K562 (cell line): ENCODE data around the gene KLRC2. TPM values are rescaled to one million over a fixed set of nuclear protein-coding genes. Genes with fewer than 3 reads are reported as not detected.

Experiments used
- ATAC-seq: fragments of 200-7000 bp; cut with Tn5 transposase; 3 replicates; pipeline ENCODE4 v1.9.1; 2020; ENCODE audit warnings: moderate library complexity
- BruUV-seq: library from RNA; stranded (reverse); fragments of 400-500 nt; replicated peaks from 2 replicates; lab custom pipeline; 2021; lab: Mats Ljungman, UMichigan
- CTCF ChIA-PET: fragments of 300-600 bp; formaldehyde crosslinking; extraction: SDS; loops from one replicate; lab custom pipeline; 2021; ENCODE audit warnings: low intra/inter-chr PET ratio; lab: Yijun Ruan, JAX
- POLR2A ChIA-PET: fragments of 300-600, 350-650 bp; sonication (Branson Sonifier 250); formaldehyde crosslinking; extraction: SDS; loops from one replicate; lab custom pipeline; 2021; ENCODE audit warnings: antibody characterized with exemption, inconsistent platforms; lab: Yijun Ruan, JAX
- DNase-seq, 4 experiments: peaks; one replicate each; pipeline versions ENCODE4 v3.0.0 to v3.0.0-alpha.2; 2011 to 2018; ENCODE audit warnings: low spot score in 3 of 4, mixed read lengths in 3 of 4; ENCODE audit errors: extremely low read depth in 1 of 4
- FAIRE-seq: peaks from 2 replicates; lab custom pipeline; 2011; peaks lifted over from hg19 to GRCh38; lab: Jason Lieb, UNC
- H2AFZ ChIP-seq: 2 replicates; pipeline ENCODE4 v1.6.0; 2011; ENCODE audit warnings: low read depth, low read length, control low read depth, inconsistent platforms
- H3K27ac ChIP-seq: fragments of 200-600 bp; 3 replicates; pipeline ENCODE4 v1.8.0; 2011; ENCODE audit warnings: low read depth, mild to moderate bottlenecking, control low read depth, inconsistent platforms, low read length, moderate library complexity, mixed read lengths; ENCODE audit errors: extremely low read depth
- H3K27me3 ChIP-seq, 2 experiments: fragments of 300-600 bp in 1 of 2; 2 replicates in 1 of 2; 3 replicates in 1 of 2; pipeline versions ENCODE4 v1.6.0 to v1.8.0; 2011; ENCODE audit warnings: inconsistent platforms in 2 of 2, low read length in 2 of 2, mild to moderate bottlenecking in 1 of 2, mixed read lengths in 1 of 2, moderate library complexity in 1 of 2; ENCODE audit not compliant: control insufficient read depth in 2 of 2, insufficient read depth in 2 of 2
- H3K36me3 ChIP-seq: fragments of 300-600 bp; 3 replicates; pipeline ENCODE4 v1.8.0; 2011; ENCODE audit warnings: mild to moderate bottlenecking, low read length, inconsistent platforms; ENCODE audit not compliant: control insufficient read depth, insufficient read depth
- H3K4me1 ChIP-seq, 2 experiments: fragments of 200-600 bp in 1 of 2; replicated peaks in 1 of 2; 2 replicates in 1 of 2; 3 replicates in 1 of 2; pipeline versions ENCODE4 v1.5.1 to v1.8.0; 2011; ENCODE audit warnings: inconsistent platforms in 2 of 2, low read length in 2 of 2, mild to moderate bottlenecking in 1 of 2, mixed read lengths in 1 of 2, moderate library complexity in 1 of 2; ENCODE audit not compliant: control insufficient read depth in 2 of 2, insufficient read depth in 2 of 2
- H3K4me2 ChIP-seq: 2 replicates; pipeline ENCODE4 v1.6.1; 2011; ENCODE audit warnings: low read length, control low read depth, inconsistent platforms, mixed read lengths; ENCODE audit not compliant: insufficient read depth
- H3K4me3 ChIP-seq: fragments of 200-600 bp; sonication (generic), shearing (Covaris generic); 2 replicates; pipeline ENCODE4 v1.5.1; 2016; ENCODE audit warnings: control low read depth, inconsistent platforms
- H3K79me2 ChIP-seq: fragments of 200-600 bp; 3 replicates; pipeline ENCODE4 v1.8.0; 2011; ENCODE audit warnings: low read length, inconsistent platforms; ENCODE audit not compliant: control insufficient read depth, insufficient read depth
- H3K9ac ChIP-seq, 2 experiments: 2 replicates each; pipeline versions ENCODE4 v1.6.0 to v1.6.1; 2011; ENCODE audit warnings: low read depth in 2 of 2, low read length in 2 of 2, control low read depth in 1 of 2, inconsistent platforms in 1 of 2, mild to moderate bottlenecking in 1 of 2, mixed read lengths in 1 of 2; ENCODE audit not compliant: insufficient read depth in 1 of 2
- H3K9me1 ChIP-seq: one replicate; pipeline ENCODE4 v1.6.0; 2011; ENCODE audit warnings: inconsistent platforms, mild to moderate bottlenecking, low read length, moderate library complexity; ENCODE audit not compliant: control insufficient read depth, insufficient read depth
- H3K9me3 ChIP-seq: replicated peaks from 2 replicates; pipeline ENCODE4 v1.5.1; 2011; ENCODE audit warnings: low read depth, low read length, inconsistent platforms; ENCODE audit not compliant: control insufficient read depth, insufficient read depth
- H4K20me1 ChIP-seq: replicated peaks from 2 replicates; pipeline ENCODE4 v1.6.1; 2011; ENCODE audit warnings: low read length, inconsistent platforms, mixed read lengths; ENCODE audit not compliant: control insufficient read depth, insufficient read depth
- ARNT ChIP-seq, 2 experiments: fragments of 450-650 bp; IDR thresholded peaks; 2 replicates each; pipeline ENCODE4 v1.6.1; 2016; ENCODE audit warnings: mild to moderate bottlenecking in 1 of 2
- CBFB ChIP-seq: sonication (generic); formaldehyde crosslinking; IDR thresholded peaks from 2 replicates; pipeline ENCODE4 v1.4.0; 2020; ENCODE audit warnings: mild to moderate bottlenecking, missing genetic modification reagents
- CHD1 ChIP-seq: fragments of 200-600 bp; sonication (generic); IDR thresholded peaks from one replicate; pipeline ENCODE4 v1.6.1; 2012; ENCODE audit warnings: mild to moderate bottlenecking, moderate library complexity, low read length, inconsistent platforms
- CREB1 ChIP-seq, 2 experiments: sonication (generic) in 1 of 2; formaldehyde crosslinking in 1 of 2; IDR thresholded peaks; 2 replicates each; pipeline versions ENCODE4 v1.6.1 to v1.8.0; 2012 to 2022; ENCODE audit warnings: inconsistent platforms in 1 of 2, mild to moderate bottlenecking in 1 of 2, missing genetic modification reagents in 1 of 2, moderate library complexity in 1 of 2
- MYBL2 ChIP-seq, 2 experiments: fragments of 450-650 bp in 1 of 2; sonication (generic) in 1 of 2; formaldehyde crosslinking in 1 of 2; IDR thresholded peaks; 2 replicates each; pipeline versions ENCODE4 v1.6.1 to v1.8.1; 2017 to 2022; ENCODE audit warnings: borderline replicate concordance in 1 of 2, inconsistent platforms in 1 of 2, low read depth in 1 of 2, mild to moderate bottlenecking in 1 of 2, missing genetic modification reagents in 1 of 2, moderate library complexity in 1 of 2
- PKNOX1 ChIP-seq: fragments of 450-650 bp; IDR thresholded peaks from 2 replicates; pipeline ENCODE4 v1.6.1; 2016
- POLR2AphosphoS2 ChIP-seq: IDR thresholded peaks from 2 replicates; pipeline ENCODE4 v1.6.1; 2012; ENCODE audit warnings: low read length, improper control_type of control experiment
- PTTG1 ChIP-seq: fragments of 450-650 bp; IDR thresholded peaks from 2 replicates; pipeline ENCODE4 v1.6.1; 2016; ENCODE audit warnings: low read depth, mild to moderate bottlenecking, missing genetic modification characterization, missing compliant biosample characterization
- RB1 ChIP-seq: fragments of 450-650 bp; IDR thresholded peaks from 2 replicates; pipeline ENCODE4 v1.6.1; 2017; ENCODE audit warnings: low read depth, mild to moderate bottlenecking
- SETDB1 ChIP-seq: IDR thresholded peaks from one replicate; pipeline ENCODE4 v1.6.1; 2012; ENCODE audit warnings: low read length, control low read depth, inconsistent platforms
- SP2 ChIP-seq: IDR thresholded peaks from 2 replicates; pipeline ENCODE4 v1.6.1; 2011; ENCODE audit warnings: mild to moderate bottlenecking, low read depth, low read length, moderate library complexity; ENCODE audit not compliant: poor library complexity, severe bottlenecking; ENCODE audit errors: extremely low read depth
- STAG1 ChIP-seq: sonication (generic); formaldehyde crosslinking; IDR thresholded peaks from 2 replicates; pipeline ENCODE4 v1.5.0; 2020; ENCODE audit warnings: missing genetic modification reagents, borderline replicate concordance
- ZFX ChIP-seq: sonication (generic); formaldehyde crosslinking; IDR thresholded peaks from 2 replicates; pipeline ENCODE4 v1.8.0; 2022; ENCODE audit warnings: mild to moderate bottlenecking, missing genetic modification reagents, moderate library complexity
- ZNF146 ChIP-seq: IDR thresholded peaks from one replicate; pipeline ENCODE4 v1.6.1; 2018; ENCODE audit warnings: missing compliant biosample characterization; ENCODE audit not compliant: unreplicated experiment
- ZNF165 ChIP-seq: fragments of 250-450 bp; sonication (Bioruptor Pico); IDR thresholded peaks from 2 replicates; pipeline ENCODE4 v1.4.0; 2020; ENCODE audit warnings: borderline replicate concordance
- in situ Hi-C: fragments of 300-500 bp; cut with MboI; formaldehyde crosslinking; loops from 4 replicates; pipeline ENCODE4 v1.15.0; 2018; ENCODE audit warnings: inconsistent platforms, mixed read lengths
- intact Hi-C: fragments of 100-400 bp; cut with micrococcal nuclease; formaldehyde crosslinking; loops from 2 replicates; pipeline ENCODE4 v1.14.2; 2022
- polyA plus RNA-seq, 8 experiments: library from polyadenylated mRNA; depleted of rRNA in 4 of 8; stranded (reverse) in 5 of 8; unstranded in 3 of 8; fragments of >200 nt; fragmentation: Nextera tagmentation in 2 of 8; fragmentation: Illumina TruSeq in 1 of 8; extraction: Ambion mirVana in 2 of 8; extraction: Trizol in 1 of 8; gene quantifications; 2 replicates each; pipeline versions ENCODE4 v1.2.1 to v1.2.3, GENCODE V29; 2011 to 2014; ENCODE audit warnings: inconsistent platforms in 1 of 8, missing spikeins in 1 of 8
- total RNA-seq, 7 experiments: library from RNA; depleted of rRNA in 6 of 7; stranded (reverse); fragments of >200 nt in 6 of 7; fragmentation: Illumina TruSeq in 2 of 7; extraction: Trizol in 2 of 7; gene quantifications; 2 replicates each; pipeline versions ENCODE4 v1.2.1 to v1.2.3, GENCODE V29; 2011 to 2021; ENCODE audit warnings: low replicate concordance in 1 of 7
- TF ChIP-seq, protein P1 (sequence below), 2 experiments: IDR thresholded peaks; 2 replicates each; pipeline ENCODE4 v1.6.1; 2012; ENCODE audit warnings: improper control_type of control experiment in 2 of 2, low read depth in 2 of 2, low read length in 2 of 2, borderline replicate concordance in 1 of 2

Gene KLRC2
- total and polyA plus RNA-seq, 9 of the 15 experiments (the other 6 are each of a cell fraction or from before 2014, with no cell fraction given), result not detected

GRCh38 chr12:10400829-10401228, 35.0 kb downstream of the KLRC2 start:
- Histone ChIP-seq H3K27ac (no peak overlapping the region), H3K9me3 (no peaks in the 10 kb centered on the region), H3K79me2 (no peaks in the 10 kb centered on the region), H3K4me1 (no peaks in the 10 kb centered on the region), H3K4me2 (no peak overlapping the region), H4K20me1 (no peaks in the 10 kb centered on the region), H2AFZ (no peak overlapping the region), H3K36me3 (no peaks in the 10 kb centered on the region), H3K9me1 (no peaks in the 10 kb centered on the region), H3K9ac (no peak overlapping the region), H3K4me3 (no peak overlapping the region), H3K27me3 (no peaks in the 10 kb centered on the region)
- ChIA-PET CTCF (no interaction called here), POLR2A (interaction anchor here (0.6 kb wide), 1 partner anchor 118 kb away, joined by 3 read pairs; no protein-coding TSS in a partner anchor)
- no peak for FAIRE-seq
- TF ChIP-seq SETDB1 (no peak), MYBL2 (IDR thresholded peaks at IDR 0.05; ENCODE audit: low read depth) (no peak), MYBL2 (CRISPR knock-in tag; IDR thresholded peaks at IDR 0.05; ENCODE audit: borderline replicate concordance) (no peak), SP2 (no peak), PTTG1 (tag) (no peak), POLR2AphosphoS2 (no peak), RB1 (no peak), STAG1 (no peak), ZNF165 (CRISPR knock-in tag) (no peak), CHD1 (no peak), CREB1 (IDR thresholded peaks at IDR 0.05) (no peak), CREB1 (CRISPR knock-in tag; IDR thresholded peaks at IDR 0.05) (no peak), CBFB (CRISPR knock-in tag) (no peak), ZNF146 (CRISPR knock-in tag) (no peak), ZFX (CRISPR knock-in tag) (no peak), PKNOX1 (no peak), ARNT (IDR thresholded peaks at IDR 0.05) (no peak)
- TF ChIP-seq, protein P1, sequence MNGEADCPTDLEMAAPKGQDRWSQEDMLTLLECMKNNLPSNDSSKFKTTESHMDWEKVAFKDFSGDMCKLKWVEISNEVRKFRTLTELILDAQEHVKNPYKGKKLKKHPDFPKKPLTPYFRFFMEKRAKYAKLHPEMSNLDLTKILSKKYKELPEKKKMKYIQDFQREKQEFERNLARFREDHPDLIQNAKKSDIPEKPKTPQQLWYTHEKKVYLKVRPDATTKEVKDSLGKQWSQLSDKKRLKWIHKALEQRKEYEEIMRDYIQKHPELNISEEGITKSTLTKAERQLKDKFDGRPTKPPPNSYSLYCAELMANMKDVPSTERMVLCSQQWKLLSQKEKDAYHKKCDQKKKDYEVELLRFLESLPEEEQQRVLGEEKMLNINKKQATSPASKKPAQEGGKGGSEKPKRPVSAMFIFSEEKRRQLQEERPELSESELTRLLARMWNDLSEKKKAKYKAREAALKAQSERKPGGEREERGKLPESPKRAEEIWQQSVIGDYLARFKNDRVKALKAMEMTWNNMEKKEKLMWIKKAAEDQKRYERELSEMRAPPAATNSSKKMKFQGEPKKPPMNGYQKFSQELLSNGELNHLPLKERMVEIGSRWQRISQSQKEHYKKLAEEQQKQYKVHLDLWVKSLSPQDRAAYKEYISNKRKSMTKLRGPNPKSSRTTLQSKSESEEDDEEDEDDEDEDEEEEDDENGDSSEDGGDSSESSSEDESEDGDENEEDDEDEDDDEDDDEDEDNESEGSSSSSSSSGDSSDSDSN (IDR thresholded peaks at IDR 0.05; ENCODE audit: borderline replicate concordance in 1 of 2, low read depth in 2 of 2, low read length in 2 of 2), result no peak
- in situ Hi-C loops (no loop called here), intact Hi-C loops (no loop called here)
- DNase-seq, result no peak
- no peak for ATAC-seq
- no TSS peak for BruUV-seq
